ENCODE data around the gene DNM2.

DNA sequence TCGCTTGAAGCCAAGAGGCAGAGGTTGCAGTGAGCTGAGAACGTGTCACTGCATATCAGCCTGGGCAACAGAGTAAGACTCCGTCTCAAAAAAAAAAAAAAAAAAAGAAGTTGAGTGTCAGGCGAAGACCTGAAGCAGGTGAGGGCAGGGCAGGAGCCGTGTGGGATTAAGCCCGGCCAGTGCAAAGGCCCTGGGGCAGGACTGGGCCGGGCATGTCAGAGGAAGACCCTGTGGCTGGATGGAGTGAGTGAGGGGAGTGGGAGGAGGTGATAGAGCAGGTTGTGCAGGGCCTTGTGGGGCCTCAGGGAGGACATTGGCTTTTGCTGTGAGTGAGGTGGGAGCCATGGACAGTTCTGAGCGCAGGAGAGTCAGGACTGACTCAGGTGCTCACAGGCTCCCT lies 70.3 kb downstream of the DNM2 start:
- TF ChIP-seq, protein P1, sequence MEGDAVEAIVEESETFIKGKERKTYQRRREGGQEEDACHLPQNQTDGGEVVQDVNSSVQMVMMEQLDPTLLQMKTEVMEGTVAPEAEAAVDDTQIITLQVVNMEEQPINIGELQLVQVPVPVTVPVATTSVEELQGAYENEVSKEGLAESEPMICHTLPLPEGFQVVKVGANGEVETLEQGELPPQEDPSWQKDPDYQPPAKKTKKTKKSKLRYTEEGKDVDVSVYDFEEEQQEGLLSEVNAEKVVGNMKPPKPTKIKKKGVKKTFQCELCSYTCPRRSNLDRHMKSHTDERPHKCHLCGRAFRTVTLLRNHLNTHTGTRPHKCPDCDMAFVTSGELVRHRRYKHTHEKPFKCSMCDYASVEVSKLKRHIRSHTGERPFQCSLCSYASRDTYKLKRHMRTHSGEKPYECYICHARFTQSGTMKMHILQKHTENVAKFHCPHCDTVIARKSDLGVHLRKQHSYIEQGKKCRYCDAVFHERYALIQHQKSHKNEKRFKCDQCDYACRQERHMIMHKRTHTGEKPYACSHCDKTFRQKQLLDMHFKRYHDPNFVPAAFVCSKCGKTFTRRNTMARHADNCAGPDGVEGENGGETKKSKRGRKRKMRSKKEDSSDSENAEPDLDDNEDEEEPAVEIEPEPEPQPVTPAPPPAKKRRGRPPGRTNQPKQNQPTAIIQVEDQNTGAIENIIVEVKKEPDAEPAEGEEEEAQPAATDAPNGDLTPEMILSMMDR (conservative IDR thresholded peaks at IDR 0.05): no peak
- no peak for TF ChIP-seq EZH2 (IDR thresholded peaks at IDR 0.05; ENCODE audit: low read depth)

Measured in PC-9 (cell line).